ENCODE results near the gene SMG1.
"Not testable (repeated sequence)": the region's sequence is repeated elsewhere in the genome, so short reads cannot be mapped to it uniquely, and the experiment has no call there.

Gene SMG1

DNA sequence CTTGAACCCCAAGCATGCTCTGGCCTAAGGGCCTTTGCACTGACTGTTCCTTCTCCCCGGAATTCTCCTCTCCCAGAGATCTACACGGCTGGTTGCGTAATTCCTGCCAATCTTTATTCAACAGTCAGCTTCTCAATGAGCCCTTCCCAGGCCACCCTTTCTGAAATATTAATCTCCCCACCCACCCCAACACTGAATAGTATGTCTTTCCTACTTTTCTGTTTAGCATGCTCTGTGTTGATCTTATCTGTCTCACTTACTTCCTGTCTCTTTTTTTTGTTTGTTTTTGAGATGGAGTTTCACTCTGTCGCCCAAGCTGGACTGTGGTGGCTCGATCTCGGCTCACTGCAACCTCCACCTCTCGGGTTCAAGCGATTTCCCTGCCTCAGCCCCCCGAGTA lies 169.6 kb downstream of the SMG1 start:
- DNase-seq, result not testable (repeated sequence)

Data from NCI-H1930 (cell line).